ENCODE data around the gene RAET1L. TPM values are rescaled to one million over a fixed set of nuclear protein-coding genes. Genes with fewer than 3 reads are reported as not detected.
"Not testable (repeated sequence)": the region's sequence is repeated elsewhere in the genome, so short reads cannot be mapped to it uniquely, and the experiment has no call there.

RAET1L gene
- polyA plus RNA-seq, 3 donors: not detected

GRCh38 chr6:149969635-149970034 is 55.7 kb downstream of the RAET1L start:
- H4K20me1 ChIP-seq (ENCODE audit: insufficient read depth, low read length): peaks cover 3% of the 10 kb centered on the region
- peak overlapping the region in 1 of 2 donors; percentile 35 for H3K4me3 Mint-ChIP-seq
- H3K27ac Mint-ChIP-seq: no peak overlapping the region
- H3K36me3 Mint-ChIP-seq: peaks cover 6% of the 10 kb centered on the region in 2 donors
- H3K9ac ChIP-seq (ENCODE audit: insufficient read depth, low read length, poor library complexity, severe bottlenecking): no peak overlapping the region
- WGBS (ENCODE audit: insufficient coverage): 85% methylated on average over 2 of the region's 2 CpGs
- H2AFZ ChIP-seq (ENCODE audit: insufficient read depth, low read depth, low read length, poor library complexity, severe bottlenecking): no peak overlapping the region
- H3K36me3 ChIP-seq (replicated peaks in 1 of 2; ENCODE audit: control insufficient read depth in 1 of 2, insufficient read depth in 2 of 2, low read length in 2 of 2): no peaks in the 10 kb centered on the region
- H3K4me1 ChIP-seq (ENCODE audit: control insufficient read depth in 1 of 2, insufficient read depth in 2 of 2, low read length in 2 of 2): peaks cover 8% of the 10 kb centered on the region in 2 donors
- no peaks in the 10 kb centered on the region for H3K79me2 ChIP-seq (ENCODE audit: insufficient read depth, low read length)
- H3K27ac ChIP-seq (ENCODE audit: low read depth in 1 of 2, low read length in 2 of 2): no peak overlapping the region
- H3K4me2 ChIP-seq (replicated peaks; ENCODE audit: extremely low read depth, low read length, poor library complexity, severe bottlenecking): no peak overlapping the region
- intact Hi-C loops (cut with micrococcal nuclease): no loop called here
- no peak overlapping the region for H3K4me3 ChIP-seq (replicated peaks in 1 of 3; ENCODE audit: low read depth in 2 of 3, low read length in 3 of 3)
- peaks cover 57 to 76% (median 62%) of the 10 kb centered on the region in 3 donors for H3K27me3 Mint-ChIP-seq (ENCODE audit: low read depth in 3 of 3)
- peaks cover 4 to 9% of the 10 kb centered on the region in 2 donors for H3K9me3 ChIP-seq (replicated peaks in 1 of 2; ENCODE audit: control insufficient read depth in 1 of 2, insufficient read depth in 1 of 2, low read length in 2 of 2)
- no peak for DNase-seq
- H3K9me3 Mint-ChIP-seq: peaks cover 2 to 23% (median 12%) of the 10 kb centered on the region in 7 donors
- H3K27me3 ChIP-seq (ENCODE audit: control insufficient read depth in 2 of 2, insufficient read depth in 2 of 2, low read length in 2 of 2): peaks cover 21 to 77% of the 10 kb centered on the region in 2 donors
- no peak for TF ChIP-seq CTCF (IDR thresholded peaks at IDR 0.05)
- H3K4me1 Mint-ChIP-seq: peaks cover 7% of the 10 kb centered on the region

- H3K27ac Mint-ChIP-seq; H3K27ac ChIP-seq (ENCODE audit: low read depth in 1 of 2, low read length in 2 of 2); DNase-seq; H4K20me1 ChIP-seq (ENCODE audit: insufficient read depth, low read length); H3K4me2 ChIP-seq (replicated peaks; ENCODE audit: extremely low read depth, low read length, poor library complexity, severe bottlenecking); H3K79me2 ChIP-seq (ENCODE audit: insufficient read depth, low read length); H3K9ac ChIP-seq (ENCODE audit: insufficient read depth, low read length, poor library complexity, severe bottlenecking); H3K36me3 ChIP-seq (replicated peaks in 1 of 2; ENCODE audit: control insufficient read depth in 1 of 2, insufficient read depth in 2 of 2, low read length in 2 of 2); H3K4me3 ChIP-seq (replicated peaks in 1 of 3; ENCODE audit: low read depth in 2 of 3, low read length in 3 of 3); intact Hi-C loops (cut with micrococcal nuclease); H2AFZ ChIP-seq (ENCODE audit: insufficient read depth, low read depth, low read length, poor library complexity, severe bottlenecking): not testable (repeated sequence)
- peaks cover 59 to 76% (median 66%) of the 10 kb centered on the region in 3 donors for H3K27me3 Mint-ChIP-seq (ENCODE audit: low read depth in 3 of 3)
- peaks cover 21 to 80% of the 10 kb centered on the region in 2 donors for H3K27me3 ChIP-seq (ENCODE audit: control insufficient read depth in 2 of 2, insufficient read depth in 2 of 2, low read length in 2 of 2)
- peak overlapping the region in 1 of 2 donors; percentile 18 for H3K4me3 Mint-ChIP-seq
- peaks cover 15% of the 10 kb centered on the region in 2 donors for H3K4me1 ChIP-seq (ENCODE audit: control insufficient read depth in 1 of 2, insufficient read depth in 2 of 2, low read length in 2 of 2)
- peaks cover 12% of the 10 kb centered on the region in 2 donors for H3K36me3 Mint-ChIP-seq
- WGBS (ENCODE audit: insufficient coverage): 75% methylated on average over 2 of the region's 2 CpGs
- H3K9me3 Mint-ChIP-seq: peaks cover 5 to 30% (median 19%) of the 10 kb centered on the region in 7 donors
- peaks cover 11 to 15% of the 10 kb centered on the region in 2 donors for H3K9me3 ChIP-seq (replicated peaks in 1 of 2; ENCODE audit: control insufficient read depth in 1 of 2, insufficient read depth in 1 of 2, low read length in 2 of 2)
- peaks cover 14% of the 10 kb centered on the region for H3K4me1 Mint-ChIP-seq
Measured at GRCh38 chr6:149968909-149969308, 56.4 kb downstream of the RAET1L start.

Other genes with a start within 250 kb of the RAET1L start
- under 1 TPM; 0.20 to 0.41 (median 0.32) TPM for gene LRP11, start 161.2 kb downstream of the RAET1L start, polyA plus RNA-seq
- gene RAET1E, start 127.4 kb downstream of the RAET1L start, polyA plus RNA-seq: not detected
- not detected for gene RAET1G, start 102.4 kb downstream of the RAET1L start, polyA plus RNA-seq
- under 1 TPM in 2 of 3 donors, not detected in 1; 0.31 to 0.49 TPM for gene ULBP2, start 83.5 kb downstream of the RAET1L start, polyA plus RNA-seq
- gene ULBP1, start 61.6 kb downstream of the RAET1L start, polyA plus RNA-seq: under 1 TPM; 0.06 to 0.79 (median 0.09) TPM
- under 1 TPM in 1 of 3 donors, not detected in 2; 0.08 TPM for gene ULBP3, start 43.6 kb upstream of the RAET1L start, polyA plus RNA-seq
- gene PPP1R14C, start 117.5 kb upstream of the RAET1L start, polyA plus RNA-seq: under 1 TPM in 1 of 3 donors, not detected in 2; 0.11 TPM